Measurements from ENCODE around the gene NRG2. TPM values are rescaled to one million over a fixed set of nuclear protein-coding genes. Genes with fewer than 3 reads are reported as not detected.

The NRG2 gene
- total and polyA plus RNA-seq, 2 of the 4 experiments (the other 2 are of a cell fraction): 0.18 TPM; not detected in 1

DNA sequence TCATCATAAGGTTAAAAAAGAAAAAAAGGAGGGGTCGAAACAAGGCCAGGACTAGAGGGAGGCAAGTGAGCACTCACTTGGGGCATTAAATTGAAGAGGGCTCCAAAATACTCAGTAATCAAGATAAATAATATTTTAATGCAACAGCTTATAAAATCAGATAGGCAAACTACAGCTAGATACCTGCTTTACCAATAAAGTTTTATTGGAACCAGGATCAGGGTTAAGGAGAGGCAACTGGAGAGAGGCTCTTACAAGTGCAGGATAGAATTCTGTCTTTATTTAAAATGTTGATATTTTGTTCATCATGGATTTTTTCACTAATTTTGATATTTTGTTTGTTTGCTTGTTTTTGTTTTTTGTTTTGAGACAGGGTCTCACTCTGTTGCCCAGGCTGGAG is 40.6 kb upstream of the NRG2 start:
- Histone ChIP-seq H4K20me1 (ENCODE audit: insufficient read depth, low read length) (no peaks in the 10 kb centered on the region), H2BK20ac (ENCODE audit: low read depth, low read length) (no peak overlapping the region), H3K79me1 (ENCODE audit: low read depth in 1 of 2, low read length in 2 of 2) (no peaks in the 10 kb centered on the region), H2BK15ac (ENCODE audit: low read depth, low read length) (no peak overlapping the region), H2AK5ac (ENCODE audit: low read depth, low read length) (no peak overlapping the region), H3K23ac (ENCODE audit: low read depth, low read length) (no peak overlapping the region), H3K4me1 (ENCODE audit: control insufficient read depth, insufficient read depth, low read length) (no peaks in the 10 kb centered on the region), H3K27me3 (ENCODE audit: control insufficient read depth, insufficient read depth, low read length) (peaks cover 34% of the 10 kb centered on the region), H2AK9ac (replicated peaks; ENCODE audit: low read depth, low read length, poor library complexity) (no peak overlapping the region), H3K4ac (ENCODE audit: low read depth, low read length) (no peak overlapping the region), H4K8ac (ENCODE audit: low read depth in 2 of 2, low read length in 2 of 2) (no peak overlapping the region), H3K27ac (ENCODE audit: insufficient read depth, low read length) (no peak overlapping the region), H3K4me2 (ENCODE audit: low read depth, low read length) (no peak overlapping the region), H3K14ac (replicated peaks; ENCODE audit: low read depth, low read length) (no peak overlapping the region), H4K91ac (ENCODE audit: insufficient read depth, low read depth, low read length) (no peak overlapping the region), H3K36me3 (ENCODE audit: control insufficient read depth, insufficient read depth, low read length) (no peaks in the 10 kb centered on the region), H3K9ac (ENCODE audit: low read depth, low read length) (no peak overlapping the region), H3K9me3 (ENCODE audit: control insufficient read depth, insufficient read depth, low read length) (no peaks in the 10 kb centered on the region), H3K18ac (ENCODE audit: low read depth, low read length) (no peak overlapping the region), H4K5ac (ENCODE audit: low read depth, low read length) (no peak overlapping the region), H3K9me1 (ENCODE audit: insufficient read depth, low read length) (no peaks in the 10 kb centered on the region), H2AFZ (replicated peaks; ENCODE audit: low read length, poor library complexity) (no peak overlapping the region), H3K4me3 (ENCODE audit: insufficient read depth, low read depth, low read length) (no peak overlapping the region), H2BK120ac (ENCODE audit: low read depth, low read length) (no peak overlapping the region), H3K56ac (ENCODE audit: extremely low read depth, insufficient read depth, low read length) (no peak overlapping the region), H2BK5ac (ENCODE audit: low read depth, low read length, poor library complexity, severe bottlenecking) (no peak overlapping the region)
- dilution Hi-C loops (cut with HindIII; ENCODE audit: low sequenced_read_pairs, unreplicated experiment): no loop called here
- no peak for DNase-seq
- CTCF ChIA-PET: no interaction called here
- TF ChIP-seq BHLHE40 (IDR thresholded peaks at IDR 0.05; ENCODE audit: low read depth, low read length): no peak
- TF ChIP-seq CEBPB (IDR thresholded peaks at IDR 0.05; ENCODE audit: low read depth, low read length): no peak
- no peak for TF ChIP-seq MXI1 (IDR thresholded peaks at IDR 0.05; ENCODE audit: borderline replicate concordance, low read depth, low read length)
- no peak for TF ChIP-seq CHD1 (IDR thresholded peaks at IDR 0.05; ENCODE audit: low read depth, low read length)
- TF ChIP-seq, protein P1, sequence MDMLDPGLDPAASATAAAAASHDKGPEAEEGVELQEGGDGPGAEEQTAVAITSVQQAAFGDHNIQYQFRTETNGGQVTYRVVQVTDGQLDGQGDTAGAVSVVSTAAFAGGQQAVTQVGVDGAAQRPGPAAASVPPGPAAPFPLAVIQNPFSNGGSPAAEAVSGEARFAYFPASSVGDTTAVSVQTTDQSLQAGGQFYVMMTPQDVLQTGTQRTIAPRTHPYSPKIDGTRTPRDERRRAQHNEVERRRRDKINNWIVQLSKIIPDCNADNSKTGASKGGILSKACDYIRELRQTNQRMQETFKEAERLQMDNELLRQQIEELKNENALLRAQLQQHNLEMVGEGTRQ (IDR thresholded peaks at IDR 0.05; ENCODE audit: low read depth, low read length): no peak
- TF ChIP-seq RCOR1 (IDR thresholded peaks at IDR 0.05; ENCODE audit: insufficient replicate concordance, low read length): no peak
- TF ChIP-seq ELK1 (IDR thresholded peaks at IDR 0.05; ENCODE audit: borderline replicate concordance, low read depth, low read length): no peak
- TF ChIP-seq MAZ (IDR thresholded peaks at IDR 0.05; ENCODE audit: borderline replicate concordance, low read depth, low read length): no peak
- no peak for TF ChIP-seq RAD21 (IDR thresholded peaks at IDR 0.05; ENCODE audit: low read length)
- TF ChIP-seq POLR2A (IDR thresholded peaks at IDR 0.05; ENCODE audit: low read depth, low read length): no peak
- TF ChIP-seq FOS (IDR thresholded peaks at IDR 0.05; ENCODE audit: low read depth, low read length): no peak
- TF ChIP-seq NFE2L2 (IDR thresholded peaks at IDR 0.05; ENCODE audit: low read depth, low read length): no peak
- TF ChIP-seq, protein P2, sequence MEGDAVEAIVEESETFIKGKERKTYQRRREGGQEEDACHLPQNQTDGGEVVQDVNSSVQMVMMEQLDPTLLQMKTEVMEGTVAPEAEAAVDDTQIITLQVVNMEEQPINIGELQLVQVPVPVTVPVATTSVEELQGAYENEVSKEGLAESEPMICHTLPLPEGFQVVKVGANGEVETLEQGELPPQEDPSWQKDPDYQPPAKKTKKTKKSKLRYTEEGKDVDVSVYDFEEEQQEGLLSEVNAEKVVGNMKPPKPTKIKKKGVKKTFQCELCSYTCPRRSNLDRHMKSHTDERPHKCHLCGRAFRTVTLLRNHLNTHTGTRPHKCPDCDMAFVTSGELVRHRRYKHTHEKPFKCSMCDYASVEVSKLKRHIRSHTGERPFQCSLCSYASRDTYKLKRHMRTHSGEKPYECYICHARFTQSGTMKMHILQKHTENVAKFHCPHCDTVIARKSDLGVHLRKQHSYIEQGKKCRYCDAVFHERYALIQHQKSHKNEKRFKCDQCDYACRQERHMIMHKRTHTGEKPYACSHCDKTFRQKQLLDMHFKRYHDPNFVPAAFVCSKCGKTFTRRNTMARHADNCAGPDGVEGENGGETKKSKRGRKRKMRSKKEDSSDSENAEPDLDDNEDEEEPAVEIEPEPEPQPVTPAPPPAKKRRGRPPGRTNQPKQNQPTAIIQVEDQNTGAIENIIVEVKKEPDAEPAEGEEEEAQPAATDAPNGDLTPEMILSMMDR (conservative IDR thresholded peaks at IDR 0.05; ENCODE audit: low read depth, low read length): no peak
- in situ Hi-C loops (cut with MboI; ENCODE audit: low sequenced_read_pairs): no loop called here
- no peak for ATAC-seq (ENCODE audit: low read depth)
- POLR2A ChIA-PET (ENCODE audit: unreplicated experiment): no interaction called here
- WGBS, 2 experiments (ENCODE audit: extremely low coverage in 2 of 2, insufficient read length in 1 of 2): no CpG with 5 or more reads among the region's 1 CpG
- intact Hi-C loops (cut with micrococcal nuclease): loop anchor here (2.0 kb wide), 1 partner anchor 21 kb away; no protein-coding TSS in a partner anchor
- no TSS peak for BruUV-seq (replicated peaks)

All from IMR-90 (cell line).